Cerebellar nuclear complex (tissue), 1 donor: Measurements from ENCODE around the gene OCRL.

ENCODE experiments used
- DNase-seq, 2 experiments: peaks; one replicate each; lab custom pipeline; 2025; lab: John Stamatoyannopoulos, UW

The OCRL gene

DNA sequence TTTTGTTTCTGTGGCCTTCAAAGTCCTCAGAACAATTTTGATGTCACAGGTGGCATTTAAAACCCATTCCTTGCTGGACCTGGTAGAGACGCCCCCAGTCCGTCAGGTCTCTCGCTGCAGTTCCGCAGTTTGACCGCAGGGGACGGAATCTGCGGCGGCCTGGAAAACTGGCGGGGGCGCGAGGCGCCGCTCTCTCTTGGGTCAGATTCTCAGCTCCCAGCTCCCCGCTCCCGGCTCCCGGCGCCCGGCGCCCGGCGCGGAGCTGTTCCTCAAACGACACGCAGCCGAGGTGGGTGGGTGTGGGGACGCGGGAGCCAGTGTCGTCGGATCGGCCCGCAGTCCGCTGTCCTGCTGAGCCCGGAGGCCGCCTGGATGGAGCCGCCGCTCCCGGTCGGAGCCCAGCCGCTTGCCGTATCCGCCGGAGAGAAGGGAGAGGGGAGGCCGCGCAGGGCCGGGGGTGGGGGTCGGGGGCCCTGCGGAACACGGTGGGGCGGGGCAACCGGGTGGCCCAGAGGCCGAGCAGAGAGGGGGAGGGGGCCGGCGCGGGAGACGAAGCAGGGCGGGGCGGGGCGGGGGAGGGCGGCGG, at the start of gene OCRL:
Gene OCRL, plus strand, starts transcription at position 192 of the 586 bp plus-strand sequence. Its CDS starts 181 bp downstream, at position 373.
- peak in 1 of 2 experiments; percentile 1 for DNase-seq

DNA sequence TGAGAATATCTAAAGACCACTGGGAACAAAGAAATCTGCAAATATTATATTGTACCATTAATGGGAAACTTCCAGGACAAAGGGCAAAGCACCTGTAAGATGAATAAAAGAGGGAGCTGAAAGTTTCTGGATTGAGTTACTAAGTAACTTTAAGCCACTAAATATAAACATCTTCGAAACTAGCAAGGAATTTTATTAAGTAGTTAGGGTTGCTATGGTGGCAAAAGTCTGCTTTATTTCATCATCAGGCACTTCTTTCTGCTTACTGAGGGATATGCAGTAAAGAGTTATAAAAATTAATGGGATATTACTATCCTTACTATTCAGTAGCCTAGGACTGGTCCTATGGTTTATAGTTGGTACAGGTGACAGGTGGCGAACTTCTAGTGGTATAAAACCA, 49.7 kb upstream of the OCRL start:
- no peak for DNase-seq

DNA sequence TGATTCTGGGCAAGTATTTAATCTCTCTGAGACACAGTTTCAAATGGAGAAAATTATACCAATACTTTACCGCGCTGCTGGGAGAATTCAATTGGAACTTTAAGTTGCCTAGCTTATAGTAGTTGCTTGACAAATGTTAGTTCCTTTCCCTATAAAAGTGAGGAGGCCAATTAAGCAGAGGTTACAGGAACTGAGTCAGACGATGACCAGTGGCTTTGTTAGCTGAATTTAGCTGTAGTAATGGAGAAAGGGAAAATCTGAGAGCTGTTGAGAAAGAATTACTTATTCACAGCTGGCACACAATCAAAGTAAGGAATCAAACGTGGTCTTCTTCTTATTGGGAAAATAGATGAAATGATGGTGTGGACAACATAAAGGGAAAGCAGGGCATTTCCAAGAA, 46.4 kb upstream of the OCRL start:
- no peak for DNase-seq

DNA sequence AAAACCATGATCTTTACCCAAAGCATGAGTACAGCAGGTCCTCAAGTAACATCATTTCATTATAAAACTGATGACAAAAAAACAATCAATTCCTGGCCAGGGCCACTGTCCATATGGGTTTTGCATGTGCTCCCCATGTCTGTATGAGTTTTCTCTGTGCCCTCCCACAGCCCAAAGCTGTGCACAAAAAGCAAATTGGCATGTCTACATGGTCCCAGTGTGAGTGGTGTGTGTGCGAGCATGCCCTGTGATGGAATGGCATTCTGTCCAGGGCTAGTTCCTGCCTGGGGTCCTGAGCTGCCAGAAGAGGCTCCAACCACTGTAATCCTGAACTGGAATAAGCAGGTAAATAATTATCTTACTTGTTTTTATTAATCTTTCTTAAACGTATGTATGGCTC, 45.2 kb upstream of the OCRL start:
- DNase-seq, result no peak

DNA sequence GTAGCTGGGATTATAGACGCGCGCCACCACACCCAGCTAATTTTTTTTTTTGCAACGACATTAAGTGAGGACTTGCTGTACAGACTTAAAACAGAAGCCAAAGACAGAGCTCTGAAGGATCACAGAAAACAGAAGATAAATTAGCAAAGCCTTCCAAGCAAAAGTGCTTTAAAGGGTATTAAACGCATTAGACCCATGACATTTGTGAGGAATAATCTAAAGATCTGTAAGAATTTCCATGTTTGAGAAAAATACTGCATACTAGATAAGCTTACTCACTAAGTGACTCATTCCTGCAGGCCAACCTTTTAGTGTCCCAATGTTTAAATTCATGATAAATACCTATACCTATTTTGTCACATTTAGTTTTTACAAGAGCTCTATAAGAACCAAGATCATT, 44.2 kb upstream of the OCRL start:
- DNase-seq, result no peak

DNA sequence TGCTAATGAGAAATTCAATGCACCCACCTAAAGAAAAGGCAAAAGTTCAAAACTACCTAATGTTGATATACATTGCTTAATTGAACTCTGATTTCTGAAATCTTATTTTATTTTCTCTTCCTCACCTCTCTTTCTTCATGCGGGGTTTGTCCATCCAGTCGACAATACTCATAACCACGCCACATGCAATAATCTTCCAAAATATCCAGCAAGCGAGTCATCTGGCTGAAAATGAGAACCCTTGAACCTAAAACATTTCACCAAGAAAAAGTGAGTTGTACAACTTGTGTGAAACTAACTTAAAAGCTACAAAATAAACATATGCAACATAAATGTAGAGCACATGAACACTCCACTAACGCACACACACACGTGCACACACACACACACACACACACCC, 43.4 kb upstream of the OCRL start:
- DNase-seq, result no peak

DNA sequence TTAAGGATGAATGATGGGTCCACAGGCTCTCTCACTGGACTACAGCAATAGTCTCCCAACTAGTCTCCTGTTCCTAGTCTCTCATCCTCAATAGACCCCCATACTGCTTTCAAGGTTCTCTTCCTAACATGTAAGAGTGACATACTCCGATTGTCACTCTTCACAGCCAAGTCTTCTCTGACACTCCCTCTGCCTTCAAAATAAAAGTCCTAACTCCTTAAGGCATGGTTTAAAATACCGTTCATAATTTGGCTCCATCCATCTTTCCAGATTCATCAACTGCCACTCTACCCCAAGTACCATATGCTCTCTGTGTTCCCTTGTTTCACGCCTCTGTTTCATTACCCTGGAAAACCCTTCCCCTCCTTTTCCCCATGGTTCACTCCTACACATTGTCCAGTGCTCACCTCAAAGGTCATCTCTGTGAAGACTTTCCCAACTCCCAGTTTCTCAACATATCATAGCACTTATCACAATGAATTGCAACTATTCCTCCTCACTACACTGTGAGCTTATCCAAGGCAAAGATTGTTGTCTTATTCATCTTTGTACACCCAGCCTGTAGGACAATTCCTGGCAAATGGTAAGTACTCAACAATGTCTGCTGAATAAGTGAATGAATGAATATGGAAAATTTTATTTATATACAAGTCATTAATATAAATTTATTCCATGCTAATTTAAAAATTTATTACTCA, 42.8 kb upstream of the OCRL start:
- DNase-seq, result no peak

DNA sequence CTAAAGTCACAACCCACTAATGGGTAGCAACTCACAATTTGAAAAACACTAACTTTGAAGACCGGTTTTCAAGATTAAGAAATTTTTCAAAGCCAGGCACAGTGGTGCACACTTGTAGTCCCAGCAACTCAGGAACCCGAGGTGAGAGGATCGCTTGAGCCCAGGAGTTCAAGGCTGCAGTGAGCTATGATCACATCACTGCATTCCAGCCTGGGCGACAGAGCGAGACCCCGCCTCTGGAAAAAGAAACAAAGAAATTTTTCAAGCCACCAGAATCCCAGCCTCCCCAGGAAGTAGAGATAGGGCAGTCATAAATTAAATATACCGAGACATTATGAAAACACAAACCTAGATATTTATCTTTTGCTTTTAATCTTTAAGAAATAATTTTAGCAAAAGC, 29.7 kb upstream of the OCRL start:
- no peak for DNase-seq

DNA sequence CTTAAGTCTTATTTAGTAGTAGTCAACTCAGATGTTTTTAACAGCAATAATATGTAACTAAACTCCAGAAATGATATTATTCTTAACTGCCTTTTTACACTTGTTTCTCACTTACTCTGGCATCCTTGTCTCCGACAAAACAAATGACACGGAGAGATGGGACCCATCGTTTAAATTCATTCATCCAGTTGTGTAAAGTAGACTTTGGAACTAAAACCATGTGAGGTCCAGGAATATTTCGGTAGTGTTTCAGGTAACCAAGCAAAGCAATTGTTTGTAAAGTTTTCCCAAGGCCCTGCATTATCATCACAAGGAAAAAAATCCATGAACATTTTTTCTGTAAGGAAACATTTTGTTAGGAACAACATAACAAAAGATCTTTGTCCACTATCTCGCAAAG, 28.4 kb upstream of the OCRL start:
- DNase-seq, result no peak

DNA sequence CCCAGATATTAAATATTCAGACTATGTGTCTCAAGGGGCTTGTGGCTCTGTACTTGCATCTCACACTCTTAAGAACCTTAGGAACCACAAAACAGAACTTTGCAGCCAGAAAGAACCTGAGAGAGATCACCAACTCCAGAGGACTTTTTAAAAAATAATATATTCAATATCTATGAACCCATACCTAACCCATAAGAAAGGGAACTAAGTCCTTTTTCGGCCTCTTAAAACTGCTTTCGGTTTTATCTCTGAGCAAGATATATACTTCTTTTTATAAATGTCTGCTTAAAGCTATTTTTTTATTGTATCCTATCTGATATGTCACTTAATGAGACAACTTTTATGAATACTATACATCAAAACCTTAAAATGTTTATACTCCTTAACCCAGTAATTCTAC, 27.6 kb upstream of the OCRL start:
- no peak for DNase-seq

DNA sequence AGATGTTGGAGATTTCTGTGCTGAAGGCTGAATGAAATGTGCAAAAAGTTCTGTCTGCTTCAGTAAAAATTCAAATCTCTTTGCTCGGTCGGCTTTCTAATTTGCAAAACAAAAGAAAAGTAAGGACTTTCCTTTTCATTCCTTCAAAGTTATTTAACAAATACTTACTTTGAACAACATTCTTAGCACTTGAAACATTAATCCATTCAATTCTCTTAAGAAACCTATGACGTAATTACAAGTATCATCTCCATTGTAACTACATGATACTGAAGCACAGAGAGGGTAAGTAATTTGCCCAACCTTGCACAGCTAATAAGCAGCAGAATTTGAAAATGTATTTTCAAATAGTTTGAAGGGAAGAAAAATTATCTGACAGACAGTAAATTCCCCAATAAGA, 23.7 kb upstream of the OCRL start:
- no peak for DNase-seq

DNA sequence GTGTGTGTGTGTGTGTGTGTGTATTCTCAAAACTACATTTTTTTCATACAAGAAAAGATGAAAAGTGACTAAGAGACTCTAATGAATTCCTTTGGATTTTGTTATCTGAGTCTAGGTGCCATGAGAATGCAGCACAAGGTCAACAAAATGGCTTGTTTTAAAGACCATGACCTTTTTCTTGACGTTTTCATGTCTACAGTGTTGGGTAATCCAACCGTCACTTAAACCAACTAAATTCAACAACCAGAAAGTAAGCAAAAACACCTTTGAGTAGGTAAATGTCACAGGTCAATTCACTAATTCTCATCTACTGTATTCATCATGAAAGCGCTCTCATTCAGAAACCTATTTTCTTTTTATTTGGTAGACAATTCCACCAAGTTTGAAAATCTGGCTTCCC, 19.9 kb upstream of the OCRL start:
- DNase-seq, result no peak

DNA sequence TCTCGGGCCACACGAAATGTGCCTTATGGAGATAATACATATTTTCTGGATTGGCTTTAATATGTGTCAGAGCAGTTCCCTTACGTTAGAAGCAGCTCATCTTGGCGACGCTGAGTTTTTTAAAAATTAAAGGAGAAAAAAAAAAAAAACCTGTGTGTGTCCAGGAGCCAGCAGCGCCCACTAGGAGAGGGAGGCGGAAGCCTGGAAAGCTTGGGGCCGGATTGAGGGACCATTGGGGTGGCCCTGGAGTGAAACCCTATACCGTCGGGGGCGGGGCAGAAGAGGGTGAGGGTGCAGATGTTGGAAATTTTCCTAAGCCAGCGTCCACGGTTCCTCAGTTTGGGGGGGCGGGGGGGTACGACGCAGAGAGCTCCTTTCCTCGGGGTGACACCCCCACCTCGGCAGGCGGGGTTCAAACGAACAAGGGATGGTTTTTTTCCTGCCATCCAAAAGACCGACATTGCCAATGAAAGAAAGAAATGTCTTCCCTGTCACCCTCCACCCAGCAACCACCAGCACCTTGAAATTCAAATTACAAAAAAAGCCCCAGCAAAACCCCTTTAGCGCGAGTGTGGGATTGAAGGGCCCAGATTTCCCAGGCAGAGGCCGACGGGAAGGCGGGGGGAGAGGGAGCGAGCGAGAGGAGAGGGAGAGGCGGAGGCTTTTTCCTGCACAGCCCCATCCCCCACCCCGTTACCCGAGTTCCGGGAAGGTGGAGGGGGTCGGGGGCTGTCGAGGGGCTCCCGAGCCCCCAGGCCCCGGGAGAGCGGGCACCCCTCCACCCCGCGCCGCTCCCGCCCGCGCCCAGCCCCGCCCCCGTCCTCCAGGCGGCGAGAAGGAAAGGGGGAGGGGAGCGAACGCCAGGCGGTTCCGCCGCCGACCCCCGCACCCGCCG, 17.6 kb upstream of the OCRL start:
- peak in 1 of 2 experiments; percentile 1 for DNase-seq

DNA sequence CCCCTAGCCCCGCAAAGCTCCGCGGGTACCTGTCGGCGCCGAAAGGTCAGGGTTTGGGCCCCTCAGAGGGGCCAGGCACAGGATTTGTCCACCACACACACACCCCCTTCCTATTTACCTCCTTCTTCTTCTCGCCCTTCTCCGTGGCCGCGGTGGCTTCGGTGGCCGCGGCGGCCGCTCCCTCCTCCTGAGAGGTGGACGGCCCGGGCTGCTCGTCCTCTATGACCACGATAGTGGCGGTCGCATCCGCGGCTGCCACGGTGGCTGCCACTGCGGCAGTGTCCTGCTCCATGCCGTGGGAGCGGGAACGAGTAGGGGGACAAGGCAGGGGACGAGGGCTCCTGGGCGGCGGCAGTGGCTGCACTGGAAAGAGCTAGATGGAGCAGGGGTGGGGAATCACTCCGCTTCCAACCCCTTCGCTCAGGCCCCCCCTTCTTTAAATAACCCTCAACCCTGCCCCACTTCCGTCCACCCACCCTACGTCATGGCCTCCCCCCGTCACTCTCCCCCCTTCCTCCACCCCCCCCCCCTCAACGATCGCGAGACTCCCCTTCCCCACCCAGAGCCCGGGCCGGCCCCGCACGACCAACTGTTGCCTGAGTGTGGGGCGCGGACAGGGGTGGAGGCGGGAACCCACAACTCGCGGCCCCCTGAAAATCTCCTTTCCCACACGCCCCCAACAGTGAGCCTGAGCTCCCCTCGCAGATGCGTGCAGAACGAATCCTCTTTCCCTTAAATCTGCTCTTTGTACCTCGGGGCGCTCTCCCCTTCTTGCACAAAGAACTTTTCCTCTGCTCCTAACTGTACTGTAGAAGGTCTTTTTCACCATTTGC, 16.8 kb upstream of the OCRL start, which contains the start of gene SMARCA1:
Gene SMARCA1, minus strand, starts transcription at position 412 of the 833 bp plus-strand sequence. Its CDS starts 120 bp downstream, at position 292.
- DNase-seq, result no peak

DNA sequence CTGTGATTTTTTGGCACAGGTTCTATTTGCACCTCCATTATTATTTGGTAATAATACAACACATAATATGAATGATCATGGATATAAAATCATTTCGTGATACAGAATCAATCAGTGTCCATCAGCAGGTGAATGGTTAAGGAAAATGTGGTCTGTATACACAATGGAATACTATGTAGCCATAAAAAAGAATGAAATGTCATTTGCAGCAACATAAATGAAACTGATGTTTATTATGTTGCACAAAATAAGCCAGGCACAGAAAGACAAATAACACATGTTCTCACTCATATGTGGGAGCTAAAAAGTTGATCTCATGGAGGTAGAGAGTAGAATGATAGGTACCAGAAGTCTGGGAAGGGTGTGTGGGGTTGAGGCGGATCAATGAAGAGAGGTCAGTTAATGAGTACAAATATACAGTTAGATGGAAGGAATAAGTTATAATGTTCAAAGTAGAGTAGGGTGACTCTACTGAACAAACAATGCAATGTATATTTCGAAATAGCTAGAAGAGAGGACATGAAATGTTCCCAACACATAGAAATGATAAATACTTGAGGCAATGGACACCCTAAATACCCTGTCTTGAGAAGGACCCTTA, 15.7 kb upstream of the OCRL start:
- DNase-seq, result no peak

DNA sequence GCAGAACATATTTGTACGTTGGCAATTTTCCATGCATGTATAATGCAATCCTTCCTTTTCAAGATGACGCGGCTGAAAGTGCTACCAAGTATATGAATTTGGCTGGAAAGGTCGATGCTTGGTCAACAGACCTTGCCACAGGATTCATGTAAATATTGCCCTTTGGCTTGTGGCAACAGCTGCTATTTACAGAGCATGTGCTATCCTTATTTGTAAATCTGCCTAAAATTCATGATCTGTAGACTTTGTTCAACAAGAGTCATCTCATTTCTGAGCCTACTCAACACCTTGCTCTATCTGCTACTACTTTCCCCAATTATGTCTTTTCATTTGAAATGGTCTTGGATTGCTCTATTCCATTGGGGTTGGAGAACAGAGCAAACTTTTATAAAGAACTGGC, 14.9 kb upstream of the OCRL start:
- DNase-seq, result no peak

DNA sequence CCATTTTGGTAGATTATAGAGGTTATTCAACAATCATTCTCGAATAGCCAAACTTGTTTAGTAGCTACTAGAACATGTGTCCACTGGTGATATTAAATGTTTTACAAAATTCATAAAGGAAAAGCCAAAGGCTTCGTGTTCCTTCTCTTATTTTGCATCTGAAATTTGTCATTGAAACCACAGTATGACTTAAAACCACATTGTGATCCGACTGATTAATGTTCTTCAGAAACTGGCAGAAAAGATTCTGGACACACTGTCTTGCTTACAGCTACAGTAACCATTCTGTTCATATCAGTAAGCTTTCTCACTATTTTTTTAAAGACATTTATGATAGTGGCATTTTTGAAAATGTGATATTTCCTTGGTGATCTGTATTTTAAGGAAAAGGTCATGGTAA, 14.2 kb upstream of the OCRL start:
- no peak for DNase-seq

DNA sequence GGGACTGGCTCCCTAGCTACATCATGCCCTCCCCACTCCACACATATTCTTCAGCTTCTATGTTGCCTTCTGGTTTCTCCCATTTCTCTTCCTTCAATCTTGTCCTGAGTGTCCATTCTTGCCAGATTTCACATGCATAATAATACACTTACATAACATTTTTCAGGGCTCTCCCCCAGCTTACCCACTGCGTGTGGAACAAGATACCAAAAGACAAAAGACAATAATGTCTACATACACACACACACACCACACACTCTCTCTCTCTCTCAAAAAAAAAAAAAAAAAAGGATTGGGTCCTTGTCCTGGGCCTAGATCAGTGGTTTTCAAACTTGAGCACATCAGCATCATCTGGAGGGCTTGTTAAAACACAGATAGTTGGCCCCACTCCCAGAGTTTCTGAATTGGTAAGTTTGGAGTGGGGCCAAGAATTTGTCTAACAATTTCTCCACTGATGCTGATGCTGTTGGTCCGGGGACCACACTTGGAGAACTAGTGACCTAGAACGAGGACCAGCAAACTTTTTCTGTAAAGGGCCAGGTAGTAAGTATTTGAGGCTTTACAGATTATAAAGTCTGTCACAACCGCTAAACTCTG, 10.3 kb upstream of the OCRL start:
- DNase-seq, result no peak

DNA sequence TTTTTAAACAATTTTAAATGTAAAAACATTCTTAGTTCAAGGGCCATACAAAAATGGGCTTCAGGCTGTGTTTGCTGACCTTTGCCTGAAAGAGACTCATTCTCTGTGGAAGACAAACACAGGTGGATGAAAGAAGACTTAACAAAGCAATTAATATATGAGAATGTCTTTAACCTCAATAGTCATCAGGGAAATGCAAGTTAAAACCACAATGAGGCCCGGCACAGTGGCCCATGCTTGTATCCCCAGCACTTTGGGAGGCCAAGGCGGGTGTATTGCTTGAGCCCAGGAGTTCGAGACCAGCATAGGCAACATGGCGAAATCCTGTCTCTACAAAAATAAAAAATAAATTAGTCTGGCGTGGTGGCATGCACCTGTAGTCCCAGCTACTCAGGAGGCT, 9.6 kb upstream of the OCRL start:
- no peak for DNase-seq

DNA sequence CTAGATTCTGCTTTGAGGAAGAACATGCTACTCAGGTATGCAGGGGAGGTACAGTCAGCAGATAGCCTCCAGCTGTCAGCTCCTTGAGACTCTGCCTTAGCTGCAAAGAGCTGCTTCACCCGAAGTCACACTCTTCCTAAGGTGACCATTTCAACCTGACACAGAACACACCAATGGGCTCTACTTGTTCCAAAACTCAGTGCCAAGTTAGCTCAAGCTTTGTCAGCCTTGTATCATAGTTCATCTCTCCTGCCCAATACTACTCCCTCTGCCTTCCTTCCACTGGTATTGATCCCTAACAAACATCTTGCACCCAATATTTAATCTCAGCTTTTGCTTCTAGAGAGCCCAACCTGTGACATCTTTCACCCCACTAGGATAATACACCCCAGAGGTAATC, 8.9 kb upstream of the OCRL start:
- DNase-seq, result no peak
